ENCODE measurements around the gene C1QC. TPM values are rescaled to one million over a fixed set of nuclear protein-coding genes. Genes with fewer than 3 reads are reported as not detected.

Gene C1QC
- total RNA-seq, 1 donor from 2014 or later: 30.3 TPM

GRCh38 chr1:22629886-22630285 is 13.5 kb upstream of the C1QC start:
- H3K27me3 ChIP-seq (ENCODE audit: control insufficient read depth in 3 of 3, insufficient read depth in 3 of 3, low read length in 3 of 3): peaks cover 44 to 54% (median 48%) of the 10 kb centered on the region in 3 donors
- H3K9ac ChIP-seq (ENCODE audit: low read depth in 1 of 3, low read length in 3 of 3): no peak overlapping the region
- no peak overlapping the region for H3K4me3 ChIP-seq (ENCODE audit: low read length in 3 of 3)
- H3K36me3 ChIP-seq (ENCODE audit: control insufficient read depth in 3 of 3, insufficient read depth in 3 of 3, low read length in 3 of 3): no peaks in the 10 kb centered on the region
- H3K27ac ChIP-seq (ENCODE audit: low read depth, low read length): no peak overlapping the region
- H3K9me3 ChIP-seq (ENCODE audit: control insufficient read depth in 3 of 3, low read length in 3 of 3): no peaks in the 10 kb centered on the region
- no peaks in the 10 kb centered on the region for H3K4me1 ChIP-seq (ENCODE audit: control insufficient read depth in 3 of 3, insufficient read depth in 3 of 3, low read length in 3 of 3)

- Histone ChIP-seq H3K27me3 (ENCODE audit: control insufficient read depth in 3 of 3, insufficient read depth in 3 of 3, low read length in 3 of 3) (peaks cover 9 to 26% (median 25%) of the 10 kb centered on the region in 3 donors), H3K4me1 (ENCODE audit: control insufficient read depth in 3 of 3, insufficient read depth in 3 of 3, low read length in 3 of 3) (no peaks in the 10 kb centered on the region), H3K9ac (ENCODE audit: low read depth in 1 of 3, low read length in 3 of 3) (no peak overlapping the region), H3K36me3 (ENCODE audit: control insufficient read depth in 3 of 3, insufficient read depth in 3 of 3, low read length in 3 of 3) (no peaks in the 10 kb centered on the region), H3K9me3 (ENCODE audit: control insufficient read depth in 3 of 3, low read length in 3 of 3) (no peaks in the 10 kb centered on the region), H3K4me3 (ENCODE audit: low read length in 3 of 3) (no peak overlapping the region), H3K27ac (ENCODE audit: low read depth, low read length) (no peak overlapping the region)
Observed at GRCh38 chr1:22633697-22634463, 9.6 kb upstream of the C1QC start.

GRCh38 chr1:22635436-22635835 is 8.0 kb upstream of the C1QC start:
- H3K36me3 ChIP-seq (ENCODE audit: control insufficient read depth in 3 of 3, insufficient read depth in 3 of 3, low read length in 3 of 3): no peaks in the 10 kb centered on the region
- H3K4me1 ChIP-seq (ENCODE audit: control insufficient read depth in 3 of 3, insufficient read depth in 3 of 3, low read length in 3 of 3): no peaks in the 10 kb centered on the region
- no peaks in the 10 kb centered on the region for H3K9me3 ChIP-seq (ENCODE audit: control insufficient read depth in 3 of 3, low read length in 3 of 3)
- H3K9ac ChIP-seq (ENCODE audit: low read depth in 1 of 3, low read length in 3 of 3): no peak overlapping the region
- peaks cover 6 to 26% (median 16%) of the 10 kb centered on the region in 3 donors for H3K27me3 ChIP-seq (ENCODE audit: control insufficient read depth in 3 of 3, insufficient read depth in 3 of 3, low read length in 3 of 3)
- H3K4me3 ChIP-seq (ENCODE audit: low read length in 3 of 3): no peak overlapping the region
- H3K27ac ChIP-seq (ENCODE audit: low read depth, low read length): no peak overlapping the region

GRCh38 chr1:22636353-22636752 is 7.1 kb upstream of the C1QC start, which contains the start of gene C1QA:
Gene C1QA (plus strand): TSS chr1:22636628. CDS start chr1:22637617, 989 bp downstream.
- Histone ChIP-seq H3K4me1 (ENCODE audit: control insufficient read depth in 3 of 3, insufficient read depth in 3 of 3, low read length in 3 of 3) (no peaks in the 10 kb centered on the region), H3K9ac (ENCODE audit: low read depth in 1 of 3, low read length in 3 of 3) (no peak within 1 kb of the TSS), H3K9me3 (ENCODE audit: control insufficient read depth in 3 of 3, low read length in 3 of 3) (no peaks in the 10 kb centered on the region), H3K27me3 (ENCODE audit: control insufficient read depth in 3 of 3, insufficient read depth in 3 of 3, low read length in 3 of 3) (peaks cover 6 to 29% (median 14%) of the 10 kb centered on the region in 3 donors), H3K36me3 (ENCODE audit: control insufficient read depth in 3 of 3, insufficient read depth in 3 of 3, low read length in 3 of 3) (no peaks in the 10 kb centered on the region), H3K4me3 (ENCODE audit: low read length in 3 of 3) (peak within 1 kb of the TSS; percentile 22 to 43 (median 32)), H3K27ac (ENCODE audit: low read depth, low read length) (no peak within 1 kb of the TSS)

- no peak overlapping the region for H3K9ac ChIP-seq (ENCODE audit: low read depth in 1 of 3, low read length in 3 of 3)
- peak overlapping the region in 2 of 3 donors; percentile 32 to 43 for H3K4me3 ChIP-seq (ENCODE audit: low read length in 3 of 3)
- H3K27ac ChIP-seq (ENCODE audit: low read depth, low read length): no peak overlapping the region
- peaks cover 0 to 4% (median 3%) of the 10 kb centered on the region in 3 donors for H3K4me1 ChIP-seq (ENCODE audit: control insufficient read depth in 3 of 3, insufficient read depth in 3 of 3, low read length in 3 of 3)
- no peaks in the 10 kb centered on the region for H3K36me3 ChIP-seq (ENCODE audit: control insufficient read depth in 3 of 3, insufficient read depth in 3 of 3, low read length in 3 of 3)
- H3K9me3 ChIP-seq (ENCODE audit: control insufficient read depth in 3 of 3, low read length in 3 of 3): no peaks in the 10 kb centered on the region
- H3K27me3 ChIP-seq (ENCODE audit: control insufficient read depth in 3 of 3, insufficient read depth in 3 of 3, low read length in 3 of 3): peaks cover 6 to 29% (median 11%) of the 10 kb centered on the region in 3 donors
Observed at GRCh38 chr1:22636927-22637326, 6.5 kb upstream of the C1QC start.

- Histone ChIP-seq H3K4me1 (ENCODE audit: control insufficient read depth in 3 of 3, insufficient read depth in 3 of 3, low read length in 3 of 3) (peaks cover 2 to 4% (median 4%) of the 10 kb centered on the region in 3 donors), H3K9ac (ENCODE audit: low read depth in 1 of 3, low read length in 3 of 3) (no peak overlapping the region), H3K27me3 (ENCODE audit: control insufficient read depth in 3 of 3, insufficient read depth in 3 of 3, low read length in 3 of 3) (peaks cover 6 to 33% (median 20%) of the 10 kb centered on the region in 3 donors), H3K36me3 (ENCODE audit: control insufficient read depth in 3 of 3, insufficient read depth in 3 of 3, low read length in 3 of 3) (no peaks in the 10 kb centered on the region), H3K4me3 (ENCODE audit: low read length in 3 of 3) (no peak overlapping the region), H3K27ac (ENCODE audit: low read depth, low read length) (no peak overlapping the region), H3K9me3 (ENCODE audit: control insufficient read depth in 3 of 3, low read length in 3 of 3) (no peaks in the 10 kb centered on the region)
Observed at GRCh38 chr1:22637907-22638445, 5.5 kb upstream of the C1QC start.

- peaks cover 6 to 34% (median 17%) of the 10 kb centered on the region in 3 donors for H3K27me3 ChIP-seq (ENCODE audit: control insufficient read depth in 3 of 3, insufficient read depth in 3 of 3, low read length in 3 of 3)
- no peaks in the 10 kb centered on the region for H3K9me3 ChIP-seq (ENCODE audit: control insufficient read depth in 3 of 3, low read length in 3 of 3)
- H3K4me3 ChIP-seq (ENCODE audit: low read length in 3 of 3): peak overlapping the region in 1 of 3 donors; percentile 7
- peaks cover 2 to 4% (median 4%) of the 10 kb centered on the region in 3 donors for H3K4me1 ChIP-seq (ENCODE audit: control insufficient read depth in 3 of 3, insufficient read depth in 3 of 3, low read length in 3 of 3)
- no peaks in the 10 kb centered on the region for H3K36me3 ChIP-seq (ENCODE audit: control insufficient read depth in 3 of 3, insufficient read depth in 3 of 3, low read length in 3 of 3)
- no peak overlapping the region for H3K9ac ChIP-seq (ENCODE audit: low read depth in 1 of 3, low read length in 3 of 3)
- no peak overlapping the region for H3K27ac ChIP-seq (ENCODE audit: low read depth, low read length)
Observed at GRCh38 chr1:22638476-22639234, 4.8 kb upstream of the C1QC start.

- H3K4me3 ChIP-seq (ENCODE audit: low read length in 3 of 3): peak overlapping the region in 1 of 3 donors; percentile 7
- H3K27ac ChIP-seq (ENCODE audit: low read depth, low read length): no peak overlapping the region
Observed at GRCh38 chr1:22639286-22639685, 4.1 kb upstream of the C1QC start.

GRCh38 chr1:22641247-22641646 is 2.2 kb upstream of the C1QC start:
- Histone ChIP-seq H3K9me3 (ENCODE audit: control insufficient read depth in 3 of 3, low read length in 3 of 3) (no peaks in the 10 kb centered on the region), H3K9ac (ENCODE audit: low read depth in 1 of 3, low read length in 3 of 3) (no peak overlapping the region), H3K4me1 (ENCODE audit: control insufficient read depth in 3 of 3, insufficient read depth in 3 of 3, low read length in 3 of 3) (peaks cover 2 to 4% (median 4%) of the 10 kb centered on the region in 3 donors), H3K27me3 (ENCODE audit: control insufficient read depth in 3 of 3, insufficient read depth in 3 of 3, low read length in 3 of 3) (peaks cover 0 to 30% (median 19%) of the 10 kb centered on the region in 3 donors), H3K4me3 (ENCODE audit: low read length in 3 of 3) (no peak overlapping the region), H3K36me3 (ENCODE audit: control insufficient read depth in 3 of 3, insufficient read depth in 3 of 3, low read length in 3 of 3) (no peaks in the 10 kb centered on the region), H3K27ac (ENCODE audit: low read depth, low read length) (no peak overlapping the region)

More at GRCh38 chr1:22639286-22639685, 4.1 kb upstream of the C1QC start:
- no peak overlapping the region for H3K9ac ChIP-seq (ENCODE audit: low read depth in 1 of 3, low read length in 3 of 3)
- peaks cover 2 to 4% (median 4%) of the 10 kb centered on the region in 3 donors for H3K4me1 ChIP-seq (ENCODE audit: control insufficient read depth in 3 of 3, insufficient read depth in 3 of 3, low read length in 3 of 3)
- H3K27me3 ChIP-seq (ENCODE audit: control insufficient read depth in 3 of 3, insufficient read depth in 3 of 3, low read length in 3 of 3): peaks cover 6 to 34% (median 17%) of the 10 kb centered on the region in 3 donors
- no peaks in the 10 kb centered on the region for H3K36me3 ChIP-seq (ENCODE audit: control insufficient read depth in 3 of 3, insufficient read depth in 3 of 3, low read length in 3 of 3)
- H3K9me3 ChIP-seq (ENCODE audit: control insufficient read depth in 3 of 3, low read length in 3 of 3): no peaks in the 10 kb centered on the region

Data from skeletal muscle tissue (tissue), 4 donors.